Type B pancreatic cell (in vitro differentiated cells): Measurements from ENCODE around the gene GTSE1. TPM values are rescaled to one million over a fixed set of nuclear protein-coding genes. Genes with fewer than 3 reads are reported as not detected.
A peak's percentile ranks its signal among the peaks of the same experiment; 100 is the strongest.

Source experiments
- DNase-seq: peaks from one replicate; pipeline ENCODE4 v3.0.0; 2021; ENCODE audit warnings: mixed read lengths; ENCODE audit not compliant: unreplicated experiment; ENCODE audit errors: extremely low spot score
- H3K27ac Mint-ChIP-seq: 2 replicates; pipeline ENCODE4 v1.8.0; 2021; ENCODE audit warnings: mild to moderate bottlenecking, mixed read lengths
- H3K27me3 Mint-ChIP-seq: 2 replicates; pipeline ENCODE4 v1.8.0; 2021; ENCODE audit warnings: mixed read lengths
- H3K36me3 Mint-ChIP-seq: 2 replicates; pipeline ENCODE4 v1.8.0; 2021; ENCODE audit warnings: mixed read lengths
- H3K4me1 Mint-ChIP-seq: one replicate; pipeline ENCODE4 v1.8.0; 2021; ENCODE audit warnings: mixed read lengths; ENCODE audit not compliant: unreplicated experiment
- H3K4me3 Mint-ChIP-seq: 2 replicates; pipeline ENCODE4 v1.8.0; 2021; ENCODE audit warnings: mild to moderate bottlenecking, mixed read lengths
- H3K9me3 Mint-ChIP-seq: 2 replicates; pipeline ENCODE4 v1.8.0; 2021; ENCODE audit warnings: mixed read lengths
- CTCF ChIP-seq: fragments of 200-600 bp; sonication (generic); conservative IDR thresholded peaks from 2 replicates; pipeline ENCODE4 v1.5.0; 2021; ENCODE audit warnings: antibody characterized with exemption, mild to moderate bottlenecking
- total RNA-seq: library from RNA; stranded (reverse); gene quantifications from 2 replicates; pipeline ENCODE4 v1.2.1, GENCODE V29; 2021; ENCODE audit warnings: low replicate concordance

GTSE1 gene
- total RNA-seq, 1 donor from 2014 or later, result 39.6 TPM

GRCh38 chr22:46338636-46339035 lies 42.0 kb downstream of the GTSE1 start:
- Mint-ChIP-seq H3K4me1 (peaks cover 12% of the 10 kb centered on the region), H3K4me3 (no peak overlapping the region), H3K27me3 (no peaks in the 10 kb centered on the region), H3K36me3 (peaks cover 15% of the 10 kb centered on the region), H3K27ac (no peak overlapping the region), H3K9me3 (no peaks in the 10 kb centered on the region)
- no peak for DNase-seq
- TF ChIP-seq CTCF, result no peak

- H3K4me3 Mint-ChIP-seq, result peak overlapping the region; percentile 8
- no peak for TF ChIP-seq CTCF
- H3K27ac Mint-ChIP-seq, result no peak overlapping the region
- H3K36me3 Mint-ChIP-seq, result peaks cover 20% of the 10 kb centered on the region
- H3K4me1 Mint-ChIP-seq, result peaks cover 12% of the 10 kb centered on the region
- no peaks in the 10 kb centered on the region for H3K9me3 Mint-ChIP-seq
- no peak for DNase-seq
- no peaks in the 10 kb centered on the region for H3K27me3 Mint-ChIP-seq
These were observed 43.3 kb downstream of the GTSE1 start for GRCh38 chr22:46339956-46340355.

GRCh38 chr22:46340676-46341075 lies 44.0 kb downstream of the GTSE1 start:
- no peak for TF ChIP-seq CTCF
- Mint-ChIP-seq H3K9me3 (no peaks in the 10 kb centered on the region), H3K4me1 (peaks cover 8% of the 10 kb centered on the region), H3K27me3 (no peaks in the 10 kb centered on the region), H3K4me3 (no peak overlapping the region), H3K27ac (no peak overlapping the region), H3K36me3 (peaks cover 20% of the 10 kb centered on the region)
- no peak for DNase-seq

- Mint-ChIP-seq H3K4me1 (no peaks in the 10 kb centered on the region), H3K27me3 (no peaks in the 10 kb centered on the region), H3K9me3 (no peaks in the 10 kb centered on the region), H3K4me3 (no peak overlapping the region), H3K27ac (no peak overlapping the region), H3K36me3 (peaks cover 5% of the 10 kb centered on the region)
- no peak for DNase-seq
- TF ChIP-seq CTCF, result no peak
These were observed 50.2 kb downstream of the GTSE1 start for GRCh38 chr22:46346680-46347405.

GRCh38 chr22:46347646-46348045 lies 51.0 kb downstream of the GTSE1 start:
- Mint-ChIP-seq H3K4me3 (no peak overlapping the region), H3K9me3 (no peaks in the 10 kb centered on the region), H3K4me1 (no peaks in the 10 kb centered on the region), H3K27me3 (no peaks in the 10 kb centered on the region), H3K36me3 (peaks cover 5% of the 10 kb centered on the region), H3K27ac (no peak overlapping the region)
- DNase-seq, result no peak
- no peak for TF ChIP-seq CTCF
